Trophoblast cell (in vitro differentiated cells and primary cell): ENCODE results near the gene PTGIS.
A peak's percentile ranks its signal among the peaks of the same experiment; 100 is the strongest.

ENCODE experiments used
- DNase-seq, 2 donors: peaks; one replicate each; pipeline ENCODE4 v3.0.0-alpha.2; 2016
- H2AFZ ChIP-seq: 2 replicates; pipeline ENCODE4 v1.6.1; 2013; ENCODE audit warnings: low read length, moderate library complexity, mild to moderate bottlenecking; ENCODE audit not compliant: insufficient read depth, poor library complexity
- H2AK5ac ChIP-seq: 2 replicates; pipeline ENCODE4 v1.6.1; 2013; ENCODE audit warnings: mild to moderate bottlenecking, low read length
- H2BK120ac ChIP-seq: 2 replicates; pipeline ENCODE4 v1.6.1; 2013; ENCODE audit warnings: low read length, mild to moderate bottlenecking, moderate library complexity; ENCODE audit not compliant: insufficient read depth, poor library complexity
- H2BK12ac ChIP-seq: 2 replicates; pipeline ENCODE4 v1.6.1; 2013; ENCODE audit warnings: mild to moderate bottlenecking, low read length, moderate library complexity
- H2BK5ac ChIP-seq: 2 replicates; pipeline ENCODE4 v1.6.1; 2013; ENCODE audit warnings: low read length, low read depth, moderate library complexity, mild to moderate bottlenecking; ENCODE audit not compliant: poor library complexity
- H3K14ac ChIP-seq: 2 replicates; pipeline ENCODE4 v1.6.1; 2013; ENCODE audit warnings: mild to moderate bottlenecking, low read length
- H3K18ac ChIP-seq: 2 replicates; pipeline ENCODE4 v1.6.1; 2013; ENCODE audit warnings: mild to moderate bottlenecking, low read length
- H3K23ac ChIP-seq: 2 replicates; pipeline ENCODE4 v1.6.1; 2013; ENCODE audit warnings: low read length
- H3K27ac ChIP-seq: 2 replicates; pipeline ENCODE4 v1.5.1; 2013; ENCODE audit warnings: low read depth, mild to moderate bottlenecking, inconsistent platforms, low read length, moderate library complexity
- H3K27me3 ChIP-seq: 2 replicates; pipeline ENCODE4 v1.6.1; 2013; ENCODE audit warnings: inconsistent platforms, mild to moderate bottlenecking, low read length, moderate library complexity; ENCODE audit not compliant: insufficient read depth
- H3K36me3 ChIP-seq, 2 experiments: 1 replicate in 1 of 2; 2 replicates in 1 of 2; pipeline ENCODE4 v1.6.1; 2013; ENCODE audit warnings: low read length in 2 of 2, mild to moderate bottlenecking in 2 of 2, moderate library complexity in 1 of 2; ENCODE audit not compliant: insufficient read depth in 2 of 2, control insufficient read depth in 1 of 2
- H3K4ac ChIP-seq: 2 replicates; pipeline ENCODE4 v1.6.1; 2013; ENCODE audit warnings: low read depth, mild to moderate bottlenecking, low read length, moderate library complexity
- H3K4me1 ChIP-seq, 2 experiments: 1 replicate in 1 of 2; 2 replicates in 1 of 2; pipeline ENCODE4 v1.6.1; 2013; ENCODE audit warnings: low read length in 2 of 2, mild to moderate bottlenecking in 2 of 2, moderate library complexity in 1 of 2; ENCODE audit not compliant: insufficient read depth in 2 of 2, control insufficient read depth in 1 of 2
- H3K4me2 ChIP-seq: 2 replicates; pipeline ENCODE4 v1.6.1; 2013; ENCODE audit warnings: inconsistent platforms, mild to moderate bottlenecking, low read length, moderate library complexity
- H3K4me3 ChIP-seq: 2 replicates; pipeline ENCODE4 v1.5.1; 2013; ENCODE audit warnings: mild to moderate bottlenecking, low read depth, low read length, inconsistent platforms
- H3K79me1 ChIP-seq: one replicate; pipeline ENCODE4 v1.6.1; 2013; ENCODE audit warnings: low read length
- H3K79me2 ChIP-seq: 2 replicates; pipeline ENCODE4 v1.6.1; 2013; ENCODE audit warnings: low read length, mild to moderate bottlenecking; ENCODE audit not compliant: control insufficient read depth, insufficient read depth, poor library complexity
- H3K9ac ChIP-seq: 2 replicates; pipeline ENCODE4 v1.6.1; 2013; ENCODE audit warnings: mild to moderate bottlenecking, low read length
- H3K9me3 ChIP-seq: 2 replicates; pipeline ENCODE4 v1.6.1; 2013; ENCODE audit warnings: low read depth, mild to moderate bottlenecking, control low read depth, inconsistent platforms, low read length; ENCODE audit not compliant: insufficient read depth
- H4K12ac ChIP-seq: 2 replicates; pipeline ENCODE4 v1.6.1; 2013; ENCODE audit warnings: low read depth, mild to moderate bottlenecking, low read length, moderate library complexity
- H4K8ac ChIP-seq: 2 replicates; pipeline ENCODE4 v1.6.1; 2013; ENCODE audit warnings: low read depth, mild to moderate bottlenecking, low read length, moderate library complexity
- H4K91ac ChIP-seq: one replicate; pipeline ENCODE4 v1.6.1; 2013; ENCODE audit warnings: low read depth, mild to moderate bottlenecking, low read length, moderate library complexity
- WGBS: extraction: QIAGEN DNeasy Blood & Tissue Kit; methylation state at CpG from one replicate; pipeline ENCODE4 v1.1.7; 2013; ENCODE audit warnings: missing lambda C conversion rate; ENCODE audit not compliant: insufficient read length, insufficient coverage; ENCODE audit errors: extremely low coverage; 5-methylcytosine and 5-hydroxymethylcytosine counted together

PTGIS gene

DNA sequence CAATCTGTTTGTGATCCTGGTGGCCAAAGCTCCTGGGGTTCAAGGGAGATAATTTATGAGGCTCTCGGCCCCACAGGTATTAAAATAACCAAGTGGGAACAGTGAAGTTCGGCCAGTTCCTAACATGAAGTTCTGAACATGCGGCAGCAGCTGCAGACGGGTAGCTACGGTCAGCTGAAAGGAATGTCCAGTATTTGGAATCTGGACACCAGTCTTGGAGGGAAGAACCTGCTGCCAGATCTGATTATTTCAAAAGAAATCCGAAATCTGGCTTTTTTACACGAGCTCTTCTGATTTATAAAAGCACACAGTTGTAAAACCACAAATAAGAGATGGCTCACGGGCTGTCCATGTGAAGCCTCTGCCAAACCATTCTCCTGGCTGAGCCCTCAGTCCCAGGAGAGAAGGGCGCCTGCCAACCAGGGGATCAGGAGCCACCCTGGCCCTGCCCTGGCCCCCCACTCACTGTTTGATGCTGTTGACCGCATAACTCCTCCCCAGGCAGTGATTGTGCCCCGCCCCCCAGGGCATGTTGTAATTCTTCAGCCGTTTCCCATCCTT is 57.3 kb downstream of the PTGIS start:
- H3K79me1 ChIP-seq, result no peaks in the 10 kb centered on the region
- no peak overlapping the region for H2BK120ac ChIP-seq
- H4K12ac ChIP-seq, result no peak overlapping the region
- DNase-seq, result peak; percentile 42 to 75
- no peak overlapping the region for H2AK5ac ChIP-seq
- no peak overlapping the region for H4K8ac ChIP-seq
- H3K79me2 ChIP-seq, result no peaks in the 10 kb centered on the region
- H3K23ac ChIP-seq, result no peak overlapping the region
- H3K4me1 ChIP-seq, result peaks cover 3 to 5% of the 10 kb centered on the region in 2 experiments
- H2BK5ac ChIP-seq, result no peak overlapping the region
- H3K36me3 ChIP-seq, result peaks cover 5 to 9% of the 10 kb centered on the region in 2 experiments
- H3K9ac ChIP-seq, result no peak overlapping the region
- WGBS, result no CpG with 5 or more reads among the region's 12 CpGs
- H2AFZ ChIP-seq, result no peak overlapping the region
- no peaks in the 10 kb centered on the region for H3K9me3 ChIP-seq
- no peak overlapping the region for H3K4ac ChIP-seq
- no peak overlapping the region for H3K18ac ChIP-seq
- H3K27ac ChIP-seq, result no peak overlapping the region
- no peaks in the 10 kb centered on the region for H3K27me3 ChIP-seq
- H3K4me3 ChIP-seq, result no peak overlapping the region
- H3K14ac ChIP-seq, result no peak overlapping the region
- H4K91ac ChIP-seq, result no peak overlapping the region
- peak overlapping the region; percentile 45 for H3K4me2 ChIP-seq
- no peak overlapping the region for H2BK12ac ChIP-seq

DNA sequence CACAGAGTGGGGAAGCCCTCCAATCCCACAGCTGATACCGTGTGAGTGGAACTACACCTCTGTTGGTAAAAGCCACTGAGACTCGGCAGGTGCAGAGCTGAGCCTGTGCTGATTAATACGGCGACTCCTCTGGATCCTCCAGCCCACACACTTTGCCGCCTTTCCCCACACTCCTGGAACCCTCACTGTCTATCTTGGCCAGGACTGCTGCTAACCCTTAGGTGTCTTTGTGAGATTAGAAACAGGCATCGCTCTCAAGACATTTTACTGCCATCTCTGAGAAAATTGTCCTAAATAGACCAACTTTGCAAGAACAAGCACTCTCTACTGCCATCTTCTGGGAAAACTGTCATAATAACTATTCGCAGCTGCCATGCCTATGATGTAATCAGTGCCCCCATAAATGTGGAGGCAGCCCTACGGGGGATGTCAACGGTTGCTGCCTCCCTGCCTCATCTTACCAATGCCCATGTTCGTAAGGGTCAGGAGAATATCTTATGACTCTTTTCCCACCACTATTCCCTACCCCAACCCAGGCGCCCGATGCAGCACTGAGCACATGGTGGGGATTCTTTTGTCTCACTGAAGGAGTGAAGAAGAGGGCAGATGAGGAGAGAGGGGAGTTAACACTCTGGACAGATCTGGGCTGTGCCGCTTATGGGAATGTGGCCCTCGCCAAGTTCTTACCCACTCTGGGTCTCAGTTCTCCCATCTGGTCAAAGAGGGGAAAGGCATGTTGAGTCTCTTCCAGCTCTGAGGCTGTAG is 59.3 kb downstream of the PTGIS start:
- Histone ChIP-seq H2AK5ac (no peak overlapping the region), H3K4ac (no peak overlapping the region), H3K14ac (no peak overlapping the region), H3K79me2 (no peaks in the 10 kb centered on the region), H4K91ac (no peak overlapping the region), H3K36me3 (peaks cover 5 to 9% of the 10 kb centered on the region in 2 experiments), H3K9ac (no peak overlapping the region), H3K27me3 (no peaks in the 10 kb centered on the region), H3K79me1 (no peaks in the 10 kb centered on the region), H4K12ac (no peak overlapping the region), H3K23ac (no peak overlapping the region), H3K4me3 (no peak overlapping the region), H2BK5ac (no peak overlapping the region), H3K18ac (no peak overlapping the region), H3K4me1 (peaks cover 3 to 5% of the 10 kb centered on the region in 2 experiments), H4K8ac (no peak overlapping the region), H3K9me3 (no peaks in the 10 kb centered on the region), H3K4me2 (no peak overlapping the region), H2AFZ (no peak overlapping the region), H2BK12ac (no peak overlapping the region), H3K27ac (no peak overlapping the region), H2BK120ac (no peak overlapping the region)
- WGBS, result no CpG with 5 or more reads among the region's 14 CpGs
- peak in 1 of 2 donors; percentile 65 for DNase-seq

DNA sequence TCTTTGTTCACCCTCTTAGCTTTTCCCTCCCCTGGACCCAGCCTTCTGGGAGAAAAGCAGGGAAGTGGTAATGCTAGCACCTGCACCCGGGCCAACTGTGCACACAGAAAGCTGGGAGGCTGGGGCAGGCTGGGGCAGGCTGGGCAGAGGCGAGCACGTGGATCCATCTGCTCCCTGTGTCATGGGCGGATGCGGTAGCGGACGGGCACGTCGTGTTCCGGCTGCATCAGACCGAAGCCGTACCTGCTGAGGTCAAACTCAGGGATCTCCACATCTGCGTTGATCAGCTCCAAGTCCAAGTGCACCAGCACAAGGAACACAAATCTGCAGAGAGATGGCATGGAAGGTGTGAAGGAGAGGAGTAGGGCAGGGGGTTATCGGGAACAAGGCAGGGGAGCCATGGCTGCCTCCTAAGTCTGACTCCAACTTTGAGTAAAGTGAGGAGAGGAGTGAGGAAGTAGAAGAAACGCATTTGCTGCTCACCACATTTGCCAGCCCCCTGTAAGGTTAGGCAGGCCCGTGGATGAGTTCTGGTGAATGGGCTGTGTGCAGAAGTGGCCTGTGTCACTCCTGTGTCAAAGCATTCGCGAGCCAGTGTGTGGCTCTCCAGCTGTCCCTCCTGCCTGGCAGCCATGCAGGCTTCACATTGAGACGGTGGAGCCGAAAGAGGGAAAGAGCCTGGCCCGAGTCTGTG is 60.0 kb downstream of the PTGIS start:
- no peak overlapping the region for H3K27ac ChIP-seq
- H3K4me1 ChIP-seq, result peaks cover 3 to 5% of the 10 kb centered on the region in 2 experiments
- H2BK120ac ChIP-seq, result no peak overlapping the region
- H2AFZ ChIP-seq, result no peak overlapping the region
- H3K9me3 ChIP-seq, result no peaks in the 10 kb centered on the region
- no peak overlapping the region for H4K91ac ChIP-seq
- DNase-seq, result no peak
- peaks cover 5 to 9% of the 10 kb centered on the region in 2 experiments for H3K36me3 ChIP-seq
- no CpG with 5 or more reads among the region's 21 CpGs for WGBS
- H2AK5ac ChIP-seq, result no peak overlapping the region
- H4K12ac ChIP-seq, result no peak overlapping the region
- no peak overlapping the region for H3K9ac ChIP-seq
- no peaks in the 10 kb centered on the region for H3K27me3 ChIP-seq
- H4K8ac ChIP-seq, result no peak overlapping the region
- no peak overlapping the region for H2BK12ac ChIP-seq
- H3K4me2 ChIP-seq, result no peak overlapping the region
- no peaks in the 10 kb centered on the region for H3K79me2 ChIP-seq
- no peak overlapping the region for H3K18ac ChIP-seq
- no peak overlapping the region for H3K4ac ChIP-seq
- no peak overlapping the region for H3K4me3 ChIP-seq
- H2BK5ac ChIP-seq, result no peak overlapping the region
- H3K79me1 ChIP-seq, result no peaks in the 10 kb centered on the region
- no peak overlapping the region for H3K23ac ChIP-seq
- H3K14ac ChIP-seq, result no peak overlapping the region

DNA sequence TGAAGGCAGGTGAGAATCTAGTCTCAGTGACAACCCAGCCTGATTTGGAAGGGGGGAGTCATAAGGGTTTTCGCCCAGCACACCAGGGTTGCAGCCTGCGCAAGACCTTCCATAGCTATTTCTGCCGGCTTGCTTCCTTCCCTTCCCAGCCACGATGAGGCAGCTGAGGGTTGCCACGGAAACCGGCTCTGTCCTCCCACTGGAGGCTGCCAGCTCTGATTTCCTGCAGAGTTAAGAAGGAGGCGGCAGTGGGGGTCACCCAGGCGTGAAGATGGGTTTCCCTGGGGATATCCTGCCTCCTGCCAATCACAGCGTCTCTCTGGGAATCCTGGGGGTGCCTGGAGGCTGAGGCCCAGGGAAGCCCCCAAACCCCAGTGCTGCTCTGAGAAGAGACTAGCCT is 62.4 kb downstream of the PTGIS start:
- Histone ChIP-seq H4K8ac (no peak overlapping the region), H3K9ac (no peak overlapping the region), H4K12ac (no peak overlapping the region), H2BK5ac (no peak overlapping the region), H3K9me3 (no peaks in the 10 kb centered on the region), H2BK12ac (no peak overlapping the region), H3K23ac (no peak overlapping the region), H3K4ac (no peak overlapping the region), H3K79me1 (no peaks in the 10 kb centered on the region), H3K79me2 (no peaks in the 10 kb centered on the region), H3K14ac (no peak overlapping the region), H3K4me3 (no peak overlapping the region), H3K27ac (no peak overlapping the region), H3K36me3 (peaks cover 5 to 9% of the 10 kb centered on the region in 2 experiments), H3K18ac (no peak overlapping the region), H4K91ac (no peak overlapping the region), H2AK5ac (no peak overlapping the region), H2AFZ (no peak overlapping the region), H3K4me1 (peaks cover 0 to 3% of the 10 kb centered on the region in 2 experiments), H3K27me3 (no peaks in the 10 kb centered on the region), H2BK120ac (no peak overlapping the region), H3K4me2 (no peak overlapping the region)
- WGBS, result no CpG with 5 or more reads among the region's 9 CpGs
- DNase-seq, result no peak
